HCT116 (cell line): ENCODE results near the gene DAAM1. TPM values are rescaled to one million over a fixed set of nuclear protein-coding genes. Genes with fewer than 3 reads are reported as not detected.

ENCODE experiments used
- ATAC-seq: fragments of 200-7000 bp; cut with Tn5 transposase; 2 replicates; pipeline ENCODE4 v1.9.1; 2020; ENCODE audit warnings: mild to moderate bottlenecking, moderate library complexity
- BruUV-seq: library from RNA; stranded (reverse); fragments of 400-500 nt; replicated peaks from 2 replicates; lab custom pipeline; 2021; lab: Mats Ljungman, UMichigan
- CTCF ChIA-PET: fragments of 300-600 bp; sonication (Branson Sonifier 250); formaldehyde crosslinking; loops from one replicate; lab custom pipeline; 2021; ENCODE audit warnings: antibody characterized with exemption; lab: Charles Lee
- POLR2A ChIA-PET: fragments of 300-600, 350-600 bp; sonication (Branson Sonifier 250); formaldehyde crosslinking; loops from one replicate; lab custom pipeline; 2021; ENCODE audit warnings: antibody characterized with exemption; lab: Charles Lee
- RAD21 ChIA-PET, 2 experiments: fragments of 300-600 bp; sonication (Branson Sonifier 250); formaldehyde crosslinking; loops; one replicate each; lab custom pipeline; 2023; ENCODE audit warnings: low total read pairs in 2 of 2; ENCODE audit not compliant: uncharacterized antibody in 2 of 2, unreplicated experiment in 2 of 2, low non-redundant PET in 1 of 2; lab: Charles Lee
- DNase-seq: peaks from one replicate; pipeline ENCODE4 v3.0.0-alpha.2; 2010; ENCODE audit warnings: low read depth, low spot score
- H2AFZ ChIP-seq: fragments of 200-600 bp; shearing (Covaris generic), sonication (generic); 2 replicates; pipeline ENCODE4 v1.6.1; 2017; ENCODE audit warnings: low read depth, mixed run types, mixed read lengths, antibody characterized with exemption, low read length; ENCODE audit not compliant: poor library complexity, severe bottlenecking
- H3K27ac ChIP-seq: 2 replicates; pipeline ENCODE4 v1.5.1; 2012; ENCODE audit warnings: low read depth, low read length
- H3K27me3 ChIP-seq: fragments of 200-600 bp; sonication (generic); 2 replicates; pipeline ENCODE4 v1.6.1; 2016; ENCODE audit warnings: mixed run types, low read length, mixed read lengths; ENCODE audit not compliant: insufficient read depth
- H3K36me3 ChIP-seq, 2 experiments: fragments of 200-500 bp in 1 of 2; fragments of 200-600 bp in 1 of 2; sonication (Bioruptor generic) in 1 of 2; sonication (generic) in 1 of 2; 2 replicates each; pipeline versions ENCODE4 v1.5.1 to v1.6.1; 2014 to 2016; ENCODE audit warnings: low read length in 2 of 2, inconsistent platforms in 1 of 2, mixed read lengths in 1 of 2, mixed run types in 1 of 2; ENCODE audit not compliant: insufficient read depth in 2 of 2, control insufficient read depth in 1 of 2
- H3K4me1 ChIP-seq, 2 experiments: fragments of 200-600 bp in 1 of 2; sonication (generic) in 1 of 2; 2 replicates each; pipeline versions ENCODE4 v1.5.1 to v1.6.1; 2012 to 2017; ENCODE audit warnings: low read length in 2 of 2, inconsistent platforms in 1 of 2, mild to moderate bottlenecking in 1 of 2, mixed read lengths in 1 of 2, mixed run types in 1 of 2, moderate library complexity in 1 of 2; ENCODE audit not compliant: insufficient read depth in 2 of 2, control insufficient read depth in 1 of 2
- H3K4me2 ChIP-seq: fragments of 200-600 bp; sonication (generic); 2 replicates; pipeline ENCODE4 v1.6.1; 2017; ENCODE audit warnings: mixed run types, low read length, mixed read lengths
- H3K4me3 ChIP-seq, 2 experiments: fragments of 200-600 bp in 1 of 2; sonication (generic) in 1 of 2; replicated peaks in 1 of 2; 2 replicates each; pipeline ENCODE4 v1.5.1; 2011 to 2016; ENCODE audit warnings: low read length in 2 of 2, control low read depth in 1 of 2, low read depth in 1 of 2, mild to moderate bottlenecking in 1 of 2, mixed read lengths in 1 of 2, mixed run types in 1 of 2
- H3K79me2 ChIP-seq: fragments of 200-600 bp; sonication (generic); 2 replicates; pipeline ENCODE4 v1.6.1; 2017; ENCODE audit warnings: mild to moderate bottlenecking, mixed run types, low read length, moderate library complexity, mixed read lengths; ENCODE audit not compliant: insufficient read depth
- H3K9ac ChIP-seq: fragments of 200-600 bp; sonication (generic); 2 replicates; pipeline ENCODE4 v1.6.1; 2016; ENCODE audit warnings: low read length, mixed read lengths
- H3K9me2 ChIP-seq: fragments of 200-600 bp; sonication (generic), shearing (Covaris generic); 2 replicates; pipeline ENCODE4 v1.6.1; 2017; ENCODE audit warnings: mixed run types, mild to moderate bottlenecking, moderate library complexity; ENCODE audit not compliant: insufficient read depth
- H3K9me3 ChIP-seq, 2 experiments: fragments of 200-500 bp in 1 of 2; fragments of 200-600 bp in 1 of 2; sonication (Bioruptor generic) in 1 of 2; sonication (generic) in 1 of 2; 2 replicates each; pipeline ENCODE4 v1.6.1; 2014 to 2017; ENCODE audit warnings: low read length in 2 of 2, mixed read lengths in 2 of 2, inconsistent platforms in 1 of 2, low read depth in 1 of 2, mild to moderate bottlenecking in 1 of 2, mixed run types in 1 of 2, moderate library complexity in 1 of 2; ENCODE audit not compliant: control insufficient read depth in 1 of 2, insufficient read depth in 1 of 2
- H4K20me1 ChIP-seq: fragments of 200-600 bp; sonication (generic), shearing (Covaris generic); 2 replicates; pipeline ENCODE4 v1.6.1; 2017; ENCODE audit warnings: mixed run types, mild to moderate bottlenecking, moderate library complexity; ENCODE audit not compliant: insufficient read depth
- ATF3 ChIP-seq: IDR thresholded peaks from 2 replicates; pipeline ENCODE4 v1.6.1; 2012
- CEBPB ChIP-seq: IDR thresholded peaks from 2 replicates; pipeline ENCODE4 v1.6.1; 2012; ENCODE audit warnings: low read depth
- CTCF ChIP-seq, 3 experiments: fragments of 200-600 bp in 1 of 3; sonication (generic) in 1 of 3; IDR thresholded peaks in 2 of 3; conservative IDR thresholded peaks in 1 of 3; 2 replicates each; pipeline ENCODE4 v1.5.1; 2012 to 2017; ENCODE audit warnings: low read depth in 2 of 3, low read length in 2 of 3, antibody characterized with exemption in 1 of 3, borderline replicate concordance in 1 of 3, control low read depth in 1 of 3, mild to moderate bottlenecking in 1 of 3, mixed read lengths in 1 of 3, mixed run types in 1 of 3, moderate library complexity in 1 of 3; ENCODE audit not compliant: insufficient read depth in 1 of 3
- EGR1 ChIP-seq: IDR thresholded peaks from 2 replicates; pipeline ENCODE4 v1.6.1; 2012; ENCODE audit warnings: low read depth
- EZH2phosphoT487 ChIP-seq: fragments of 200-600 bp; IDR thresholded peaks from 2 replicates; pipeline ENCODE4 v1.6.1; 2018; ENCODE audit warnings: antibody characterized with exemption, borderline replicate concordance
- FOSL1 ChIP-seq: IDR thresholded peaks from 2 replicates; pipeline ENCODE4 v1.6.1; 2012; ENCODE audit warnings: low read depth
- JUND ChIP-seq: IDR thresholded peaks from 2 replicates; pipeline ENCODE4 v1.6.1; 2012
- MAX ChIP-seq: IDR thresholded peaks from 2 replicates; pipeline ENCODE4 v1.6.1; 2012
- POLR2A ChIP-seq: IDR thresholded peaks from 2 replicates; pipeline ENCODE4 v1.7.0; 2011; ENCODE audit warnings: borderline replicate concordance; ENCODE audit not compliant: insufficient read depth, insufficient read length; ENCODE audit errors: extremely low read depth
- POLR2AphosphoS5 ChIP-seq: IDR thresholded peaks from 2 replicates; pipeline ENCODE4 v1.6.1; 2011; ENCODE audit warnings: mild to moderate bottlenecking, low read depth, low read length, moderate library complexity
- RAD21 ChIP-seq: IDR thresholded peaks from 2 replicates; pipeline ENCODE4 v1.6.1; 2012; ENCODE audit warnings: low read depth, mild to moderate bottlenecking
- SIN3A ChIP-seq: IDR thresholded peaks from 2 replicates; pipeline ENCODE4 v1.6.1; 2012; ENCODE audit warnings: low read depth
- SP1 ChIP-seq: IDR thresholded peaks from 2 replicates; pipeline ENCODE4 v1.6.1; 2012; ENCODE audit warnings: low read depth
- SRF ChIP-seq: IDR thresholded peaks from 2 replicates; pipeline ENCODE4 v1.6.1; 2012; ENCODE audit warnings: low read depth
- TCF7L2 ChIP-seq: IDR thresholded peaks from 2 replicates; pipeline ENCODE4 v1.7.0; 2011; ENCODE audit warnings: borderline replicate concordance, inconsistent platforms; ENCODE audit not compliant: insufficient read depth, insufficient read length; ENCODE audit errors: extremely low read depth
- ZFX ChIP-seq: fragments of 450-650 bp; IDR thresholded peaks from 2 replicates; pipeline ENCODE4 v1.6.1; 2017
- intact Hi-C: fragments of 100-400 bp; cut with micrococcal nuclease; formaldehyde crosslinking; loops from 2 replicates; pipeline ENCODE4 v1.10.0; 2022
- total RNA-seq: library from RNA; stranded (reverse); gene quantifications from one replicate; pipeline ENCODE4 v1.2.1, GENCODE V29; 2021; ENCODE audit not compliant: unreplicated experiment
- TF ChIP-seq, protein P1 (sequence below): IDR thresholded peaks from 2 replicates; pipeline ENCODE4 v1.6.1; 2012; ENCODE audit warnings: low read depth

DAAM1 gene
- total RNA-seq, 1 experiment from 2014 or later: 10.7 TPM

DNA sequence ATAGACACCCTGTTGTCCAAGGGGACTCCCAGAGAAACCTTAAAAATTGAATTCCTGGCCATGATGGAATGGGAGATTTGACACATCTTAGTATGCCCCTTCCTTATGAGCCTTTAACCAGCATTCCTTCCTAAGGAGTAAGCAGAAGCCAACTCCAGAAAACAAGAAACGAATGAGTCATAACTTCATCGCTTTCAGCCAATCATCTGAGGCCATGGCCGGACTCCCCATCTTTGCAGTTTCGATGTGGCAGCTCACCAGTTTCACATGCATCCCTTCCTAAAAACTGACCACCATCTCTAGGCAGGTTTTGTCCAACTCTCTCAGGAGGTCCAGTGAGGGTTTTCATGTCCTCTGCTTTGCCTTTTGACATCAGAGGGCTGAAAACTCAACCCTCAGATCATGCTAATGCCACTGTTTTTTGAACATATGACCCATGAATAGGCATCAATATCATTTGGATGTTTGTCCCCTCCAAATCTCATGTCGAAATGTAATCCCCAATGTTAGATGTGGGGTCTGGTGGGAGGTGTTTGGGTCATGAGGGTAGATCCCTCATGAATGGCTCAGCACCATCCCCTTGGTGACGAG, 19.9 kb downstream of the DAAM1 start:
- DNase-seq (no peak), ATAC-seq (peak; percentile 42; the same call in 1 of the 2 replicates)
- H3K27ac ChIP-seq: no peak overlapping the region
- no peaks in the 10 kb centered on the region for H3K9me3 ChIP-seq
- no peak overlapping the region for H3K9ac ChIP-seq
- intact Hi-C loops: no loop called here
- peaks cover 0 to 6% of the 10 kb centered on the region in 2 experiments; a peak in 2 of 4 replicates for H3K4me1 ChIP-seq
- TF ChIP-seq FOSL1 (0 out of 2 replicates have a peak, but pooled peaks have one; percentile 16), CEBPB (no peak), POLR2AphosphoS5 (no peak)
- H4K20me1 ChIP-seq: no peaks in the 10 kb centered on the region
- ChIA-PET CTCF (no interaction called here), RAD21 (no interaction called here), POLR2A (no interaction called here)
- no peaks in the 10 kb centered on the region for H3K36me3 ChIP-seq
- no peak overlapping the region for H2AFZ ChIP-seq
- no TSS peak for BruUV-seq
- 0 out of 2 replicates have a peak overlapping the region, but pooled peaks have one; percentile 12 for H3K4me2 ChIP-seq
- H3K79me2 ChIP-seq: no peaks in the 10 kb centered on the region
- H3K9me2 ChIP-seq: no peaks in the 10 kb centered on the region
- no peaks in the 10 kb centered on the region for H3K27me3 ChIP-seq
- H3K4me3 ChIP-seq: no peak overlapping the region

- no peaks in the 10 kb centered on the region for H3K79me2 ChIP-seq
- H3K4me3 ChIP-seq: no peak overlapping the region
- H3K27ac ChIP-seq: no peak overlapping the region
- POLR2A ChIA-PET: no interaction called here
- ATAC-seq: no peak
- DNase-seq: no peak
- H3K9me3 ChIP-seq: no peaks in the 10 kb centered on the region
- H3K9me2 ChIP-seq: no peaks in the 10 kb centered on the region
- H4K20me1 ChIP-seq: no peaks in the 10 kb centered on the region
- no peaks in the 10 kb centered on the region for H3K36me3 ChIP-seq
- TF ChIP-seq, protein P1, sequence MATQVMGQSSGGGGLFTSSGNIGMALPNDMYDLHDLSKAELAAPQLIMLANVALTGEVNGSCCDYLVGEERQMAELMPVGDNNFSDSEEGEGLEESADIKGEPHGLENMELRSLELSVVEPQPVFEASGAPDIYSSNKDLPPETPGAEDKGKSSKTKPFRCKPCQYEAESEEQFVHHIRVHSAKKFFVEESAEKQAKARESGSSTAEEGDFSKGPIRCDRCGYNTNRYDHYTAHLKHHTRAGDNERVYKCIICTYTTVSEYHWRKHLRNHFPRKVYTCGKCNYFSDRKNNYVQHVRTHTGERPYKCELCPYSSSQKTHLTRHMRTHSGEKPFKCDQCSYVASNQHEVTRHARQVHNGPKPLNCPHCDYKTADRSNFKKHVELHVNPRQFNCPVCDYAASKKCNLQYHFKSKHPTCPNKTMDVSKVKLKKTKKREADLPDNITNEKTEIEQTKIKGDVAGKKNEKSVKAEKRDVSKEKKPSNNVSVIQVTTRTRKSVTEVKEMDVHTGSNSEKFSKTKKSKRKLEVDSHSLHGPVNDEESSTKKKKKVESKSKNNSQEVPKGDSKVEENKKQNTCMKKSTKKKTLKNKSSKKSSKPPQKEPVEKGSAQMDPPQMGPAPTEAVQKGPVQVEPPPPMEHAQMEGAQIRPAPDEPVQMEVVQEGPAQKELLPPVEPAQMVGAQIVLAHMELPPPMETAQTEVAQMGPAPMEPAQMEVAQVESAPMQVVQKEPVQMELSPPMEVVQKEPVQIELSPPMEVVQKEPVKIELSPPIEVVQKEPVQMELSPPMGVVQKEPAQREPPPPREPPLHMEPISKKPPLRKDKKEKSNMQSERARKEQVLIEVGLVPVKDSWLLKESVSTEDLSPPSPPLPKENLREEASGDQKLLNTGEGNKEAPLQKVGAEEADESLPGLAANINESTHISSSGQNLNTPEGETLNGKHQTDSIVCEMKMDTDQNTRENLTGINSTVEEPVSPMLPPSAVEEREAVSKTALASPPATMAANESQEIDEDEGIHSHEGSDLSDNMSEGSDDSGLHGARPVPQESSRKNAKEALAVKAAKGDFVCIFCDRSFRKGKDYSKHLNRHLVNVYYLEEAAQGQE: no peak
- TF ChIP-seq TCF7L2 (no peak), EZH2phosphoT487 (no peak), SRF (no peak), JUND (no peak), SIN3A (no peak), RAD21 (no peak), MAX (no peak), ZFX (no peak), EGR1 (no peak), ATF3 (no peak), SP1 (no peak), POLR2A (no peak), CTCF (IDR thresholded peaks at IDR 0.05 in 2 of 3, conservative IDR thresholded peaks at IDR 0.05 in 1 of 3; ENCODE audit: borderline replicate concordance in 1 of 3, insufficient read depth in 1 of 3, low read depth in 2 of 3, low read length in 2 of 3) (no peak)
- TF ChIP-seq, all 23 proteins: peak for 0
- ChIA-PET RAD21 (no interaction called here), CTCF (no interaction called here)
- no TSS peak for BruUV-seq
- intact Hi-C loops: no loop called here
- Histone ChIP-seq H3K9ac (no peak overlapping the region), H3K4me1 (peaks cover 0 to 6% of the 10 kb centered on the region in 2 experiments; a peak in 2 of 4 replicates), H2AFZ (no peak overlapping the region), H3K27me3 (no peaks in the 10 kb centered on the region), H3K4me2 (no peak overlapping the region)
Measured at GRCh38 chr14:59208954-59209353, 20.5 kb downstream of the DAAM1 start.
